NCI-H2107 treated with DMSO at 0.1 percent for 48 hours (cell line): Measurements from ENCODE around the gene CETN2.
"Not testable (repeated sequence)": the region's sequence is repeated elsewhere in the genome, so short reads cannot be mapped to it uniquely, and the experiment has no call there.

Experiments
- DNase-seq: peaks from one replicate; lab custom pipeline; 2025; ENCODE audit not compliant: unreplicated experiment; lab: John Stamatoyannopoulos, UW

The CETN2 gene

GRCh38 chrX:152830312-152831305 is at the start of gene CETN2, which contains the start of gene NSDHL:
Gene CETN2 (minus strand): TSS chrX:152830757. CDS start chrX:152830710, 47 bp downstream.
Gene NSDHL (plus strand): TSS chrX:152831063. CDS start chrX:152846325, 15,262 bp downstream.
- DNase-seq = peak; percentile 90

DNA sequence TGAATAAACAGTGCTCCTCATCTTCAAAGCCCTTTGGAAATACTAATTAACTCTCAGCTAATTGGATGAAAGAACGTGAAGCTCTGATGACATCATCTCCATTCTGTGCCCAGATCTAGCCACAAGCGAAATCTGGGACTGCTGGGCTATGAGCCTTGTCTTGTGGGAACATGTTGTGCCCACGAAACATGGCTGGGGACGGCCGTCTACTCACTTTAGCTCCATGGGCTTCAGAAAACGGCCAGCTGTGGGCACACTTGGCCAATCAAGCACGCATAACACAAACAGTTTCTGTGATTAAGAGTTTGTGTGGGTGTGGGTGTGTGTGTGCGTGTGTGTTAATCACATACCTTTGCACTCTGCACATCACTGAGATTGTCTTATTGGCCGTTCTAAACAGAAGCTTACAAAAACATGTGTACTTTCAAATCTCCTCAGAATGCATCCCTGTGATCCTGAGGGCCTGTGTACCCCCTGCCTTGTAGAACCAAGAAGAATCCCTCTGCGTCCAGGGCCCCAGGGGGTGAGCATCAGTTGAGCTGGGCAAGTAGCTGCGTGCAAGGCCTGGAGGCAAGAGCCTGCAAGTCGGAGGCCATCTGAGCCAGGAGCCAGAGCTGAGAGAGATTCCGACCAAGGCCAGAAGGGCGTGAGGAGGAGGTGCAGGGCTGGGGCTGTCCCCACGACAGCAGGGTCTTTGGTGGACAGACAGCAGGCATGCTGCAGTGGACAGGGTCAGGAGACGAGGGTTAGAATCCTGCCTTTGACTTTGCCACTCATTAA is 48.6 kb upstream of the CETN2 start:
- no peak for DNase-seq

GRCh38 chrX:152876931-152877840 is 46.6 kb upstream of the CETN2 start:
- no peak for DNase-seq

DNA sequence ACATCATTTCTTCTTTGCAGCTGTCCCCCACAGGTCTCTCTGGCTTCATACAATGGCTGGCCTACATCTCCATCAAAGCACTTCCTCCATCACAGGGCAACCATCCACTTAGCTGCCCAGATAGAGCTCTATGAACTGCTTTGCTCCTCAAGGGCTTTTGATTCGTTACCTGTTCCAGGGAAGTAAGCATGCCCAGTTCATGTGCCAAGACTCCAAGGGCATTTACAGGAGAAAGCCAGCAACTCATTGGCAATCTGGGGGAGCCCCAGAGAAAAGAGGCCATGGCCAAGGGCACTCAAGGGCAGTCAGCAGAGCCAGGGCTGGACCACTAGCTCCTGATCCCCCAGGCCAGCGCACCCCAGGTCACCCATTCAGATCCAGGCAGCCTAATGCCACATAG is 42.8 kb upstream of the CETN2 start:
- no peak for DNase-seq

DNA sequence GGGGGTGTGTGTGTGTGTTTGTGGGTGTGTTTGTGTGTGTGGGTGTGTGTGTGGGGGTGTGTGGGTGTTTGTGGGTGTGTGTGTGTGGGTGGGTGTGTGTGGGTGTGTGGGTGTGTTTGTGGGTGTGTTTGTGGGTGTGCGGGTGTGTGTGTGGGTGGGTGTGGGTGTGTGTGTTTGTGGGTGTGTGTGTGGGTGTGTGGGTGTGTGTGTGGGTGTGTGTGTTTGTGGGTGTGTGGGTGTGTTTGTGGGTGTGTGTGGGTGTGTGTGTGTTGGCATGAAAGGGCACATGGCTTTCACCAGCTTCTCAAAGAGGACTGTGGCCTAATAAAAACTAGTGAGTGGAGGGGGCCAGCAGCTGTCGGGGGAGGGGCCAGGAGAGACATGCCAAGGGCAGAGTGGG is 42.0 kb upstream of the CETN2 start:
- DNase-seq = no peak

DNA sequence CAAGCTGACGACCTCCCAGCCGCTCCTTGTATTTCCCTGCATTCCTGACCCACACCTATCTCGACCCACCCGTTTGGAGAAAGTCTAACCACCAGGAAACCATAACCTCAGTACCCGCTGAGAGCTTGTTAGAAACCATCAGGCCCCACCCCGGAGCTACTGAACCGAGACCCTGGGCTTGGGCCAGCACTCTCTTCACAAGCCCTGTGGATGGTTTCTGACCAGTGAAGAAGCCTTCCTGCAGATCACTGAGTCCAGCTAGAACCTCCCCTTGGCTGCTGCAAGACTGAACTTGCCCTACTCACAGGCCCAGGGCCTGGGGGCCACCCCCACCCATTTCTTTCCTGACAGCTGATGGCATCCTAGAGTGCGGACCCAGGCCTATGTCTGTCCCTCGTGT is 40.7 kb upstream of the CETN2 start:
- no peak for DNase-seq

- no peak for DNase-seq
Observed at GRCh38 chrX:152869972-152870371, 39.4 kb upstream of the CETN2 start.

DNA sequence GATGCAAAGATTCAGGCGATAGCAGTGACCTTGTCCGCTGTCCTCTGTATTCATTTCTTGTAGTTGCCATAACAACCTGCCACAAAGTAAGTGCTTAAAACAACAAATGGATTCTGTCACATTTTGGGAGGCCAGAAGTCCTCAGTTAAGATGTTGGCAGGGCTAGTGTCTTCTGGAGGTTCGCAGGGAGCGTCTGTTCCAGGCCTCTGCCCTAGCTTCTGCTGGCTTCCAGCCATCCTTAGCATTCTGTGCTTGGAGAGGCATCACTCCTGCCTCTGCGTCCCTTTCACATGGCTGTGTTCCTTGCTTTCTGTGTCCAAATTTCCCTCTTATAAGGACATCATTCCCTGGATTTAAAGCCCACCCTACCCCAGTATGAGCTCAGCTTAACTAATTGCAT is 35.8 kb upstream of the CETN2 start:
- no peak for DNase-seq

- DNase-seq = no peak
Observed at GRCh38 chrX:152865232-152865920, 34.8 kb upstream of the CETN2 start.

- DNase-seq = no peak
Observed at GRCh38 chrX:152861826-152862225, 31.3 kb upstream of the CETN2 start.

GRCh38 chrX:152861116-152861515 is 30.6 kb upstream of the CETN2 start:
- DNase-seq = peak; percentile 6

DNA sequence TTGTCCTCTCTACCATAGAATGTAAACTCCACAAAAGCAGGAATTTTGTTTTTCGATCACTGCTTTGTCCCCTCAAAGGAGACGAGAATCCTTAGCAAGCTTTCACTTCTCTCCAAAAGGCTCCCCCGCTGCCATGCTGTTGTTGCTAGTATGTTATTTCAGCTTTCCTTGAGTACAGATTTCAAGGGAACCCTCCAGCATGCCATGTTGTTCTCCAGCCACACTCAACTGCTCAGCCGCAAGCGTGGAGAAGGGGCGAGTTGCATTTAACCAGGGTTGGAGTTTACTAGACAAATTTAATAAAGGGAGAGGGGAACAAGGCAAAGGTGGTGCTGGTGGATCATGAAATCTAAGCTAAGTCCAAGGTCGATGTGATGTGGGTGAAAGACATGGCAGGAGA is 23.4 kb upstream of the CETN2 start:
- no peak for DNase-seq

GRCh38 chrX:152850465-152850864 is 19.9 kb upstream of the CETN2 start:
- no peak for DNase-seq

- no peak for DNase-seq
Observed at GRCh38 chrX:152847281-152847680, 16.7 kb upstream of the CETN2 start.

- DNase-seq = no peak
Observed at GRCh38 chrX:152845618-152846240, 15.2 kb upstream of the CETN2 start.

DNA sequence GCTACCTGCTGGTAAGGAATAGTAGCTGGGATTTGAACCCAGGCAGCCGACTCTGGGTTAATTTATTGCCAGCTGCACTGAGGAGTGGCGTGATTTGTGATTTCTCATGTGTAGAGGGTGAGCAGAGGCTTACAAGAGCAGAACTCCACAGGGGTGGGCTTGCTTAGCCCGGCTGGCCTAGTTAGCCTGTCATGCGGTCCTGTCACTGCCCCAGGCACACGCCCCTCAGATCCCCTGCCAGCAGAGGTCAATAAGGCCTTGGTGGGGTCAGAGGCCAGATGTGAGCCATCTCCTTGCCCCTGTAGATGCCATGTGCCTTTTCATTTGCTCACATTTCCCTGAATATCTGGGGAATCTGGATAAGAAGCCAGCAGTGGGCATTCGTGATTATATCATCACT is 13.7 kb upstream of the CETN2 start:
- DNase-seq = no peak

DNA sequence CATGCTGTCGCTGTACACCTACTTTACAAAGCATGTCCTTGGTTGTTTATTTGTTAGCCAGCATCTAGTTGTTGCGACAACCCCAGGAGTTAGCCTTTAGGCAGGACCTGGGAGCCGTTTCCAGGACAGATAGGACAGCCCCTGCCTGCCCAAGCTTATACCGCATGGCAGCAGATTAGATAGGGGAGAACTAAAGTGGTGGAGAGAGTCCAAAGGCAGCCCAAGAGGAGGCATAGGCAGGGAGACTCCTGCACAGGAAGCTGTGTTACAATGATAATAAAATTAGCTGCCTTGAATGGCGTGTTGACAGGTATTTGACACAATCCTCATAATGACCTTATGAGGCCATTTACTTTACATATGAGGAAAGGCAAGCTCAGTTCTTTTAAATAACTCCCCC is 13.3 kb upstream of the CETN2 start:
- DNase-seq = no peak

- no peak for DNase-seq
Observed at GRCh38 chrX:152842772-152843338, 12.3 kb upstream of the CETN2 start.

DNA sequence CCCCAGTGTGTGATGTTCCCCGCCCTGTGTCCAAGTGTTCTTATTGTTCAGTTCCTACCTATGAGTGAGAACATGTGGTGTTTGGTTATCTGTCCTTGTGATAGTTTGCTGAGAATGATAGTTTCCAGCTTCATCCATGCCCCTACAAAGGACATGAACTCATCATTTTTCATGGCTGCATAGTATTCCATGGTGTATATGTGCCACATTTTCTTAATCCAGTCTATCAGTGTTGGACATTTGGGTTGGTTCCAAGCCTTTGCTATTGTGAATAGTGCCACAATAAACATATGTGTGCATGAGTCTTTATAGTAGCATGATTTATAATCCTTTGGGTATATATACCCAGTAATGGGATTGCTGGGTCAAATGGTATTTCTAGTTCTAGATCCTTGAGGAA is 4.9 kb upstream of the CETN2 start:
- DNase-seq = not testable (repeated sequence)
